M059J (cell line): Measurements from ENCODE around the gene HMGCR. TPM values are rescaled to one million over a fixed set of nuclear protein-coding genes. Genes with fewer than 3 reads are reported as not detected.

Source experiments
- DNase-seq: peaks from one replicate; pipeline ENCODE4 v3.0.0-alpha.2; 2012; ENCODE audit warnings: low read depth
- total RNA-seq: library from RNA; depleted of rRNA; stranded (reverse); fragments of >200 nt; shearing (Covaris generic); gene quantifications from 2 replicates; pipeline ENCODE4 v1.2.3, GENCODE V29; 2014; rRNA removed

The HMGCR gene
- total RNA-seq, 1 experiment from 2014 or later: 68.4 TPM

DNA sequence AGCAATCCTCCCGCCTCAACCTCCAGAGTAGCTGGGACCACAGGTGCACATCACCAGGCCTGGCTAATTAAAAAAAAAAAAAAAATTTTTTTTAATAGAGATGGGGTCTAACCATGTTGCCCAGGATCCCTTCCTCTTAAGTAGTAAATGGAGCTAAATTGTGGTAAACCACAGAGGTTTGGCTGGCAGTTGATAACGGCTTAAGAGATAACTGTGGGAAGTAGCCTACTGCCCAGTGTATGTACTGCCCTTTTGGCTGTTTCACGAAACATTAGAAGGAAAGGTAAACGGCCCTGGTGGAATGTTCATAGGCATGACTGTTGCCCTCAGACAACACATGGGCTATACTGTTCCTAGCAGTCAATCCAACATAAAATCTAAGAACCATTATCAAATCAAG is 44.4 kb downstream of the HMGCR start:
- no peak for DNase-seq

DNA sequence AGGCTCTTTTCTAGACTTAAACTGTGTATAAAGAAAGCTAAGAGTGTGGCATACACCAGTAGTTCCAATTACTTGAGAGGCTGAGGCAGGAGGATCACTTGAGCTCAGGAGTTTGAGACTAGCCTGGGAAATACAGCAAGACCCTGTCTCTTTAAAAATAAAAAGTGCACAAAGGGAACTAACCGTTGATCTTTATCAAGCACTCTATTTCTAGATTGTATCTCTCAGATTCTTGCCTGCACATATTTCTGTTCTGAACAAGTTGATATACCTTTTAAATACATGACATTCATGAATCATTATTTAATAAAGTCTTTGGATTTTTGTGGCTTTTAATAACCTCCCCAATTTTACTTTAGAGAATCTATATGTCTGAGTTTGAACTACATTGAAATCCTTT is 47.2 kb downstream of the HMGCR start:
- no peak for DNase-seq

DNA sequence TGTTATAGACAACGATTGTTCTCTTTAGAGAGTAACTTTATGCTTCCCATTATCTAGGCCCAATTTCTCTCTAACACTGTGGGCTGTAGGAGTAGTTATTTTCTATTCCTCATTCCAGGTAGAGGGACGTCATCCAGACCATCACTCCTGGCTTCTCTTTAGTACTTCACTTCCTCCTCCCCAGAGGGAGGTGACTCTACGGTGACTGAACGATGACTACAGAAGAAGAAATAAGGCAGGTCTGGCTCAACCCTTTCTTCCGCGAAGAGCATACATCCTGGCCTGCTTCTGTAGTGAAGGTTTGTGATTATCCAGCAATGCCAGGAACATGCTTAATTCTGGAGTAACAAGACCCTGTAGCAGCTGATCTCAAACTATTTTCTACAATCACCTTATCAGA is 50.8 kb downstream of the HMGCR start:
- no peak for DNase-seq

DNA sequence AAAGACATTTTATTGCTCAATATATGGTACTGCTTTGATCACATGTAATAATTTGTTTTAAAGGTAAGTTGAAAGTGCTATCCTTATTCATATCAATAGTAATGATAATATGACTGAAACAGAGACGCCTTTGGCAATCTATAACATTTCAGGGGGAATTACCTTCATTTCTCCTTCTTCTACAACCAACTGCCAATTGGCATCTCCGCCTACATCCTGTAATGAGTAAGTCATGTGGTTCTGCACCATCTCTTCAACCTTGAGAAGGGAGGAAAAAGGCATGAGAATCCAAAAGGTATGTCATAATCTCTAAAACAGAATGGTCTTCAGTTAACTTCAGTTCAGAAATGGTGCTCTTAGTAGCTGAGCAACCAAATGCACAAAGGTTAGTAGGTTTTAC is 52.4 kb downstream of the HMGCR start:
- no peak for DNase-seq

DNA sequence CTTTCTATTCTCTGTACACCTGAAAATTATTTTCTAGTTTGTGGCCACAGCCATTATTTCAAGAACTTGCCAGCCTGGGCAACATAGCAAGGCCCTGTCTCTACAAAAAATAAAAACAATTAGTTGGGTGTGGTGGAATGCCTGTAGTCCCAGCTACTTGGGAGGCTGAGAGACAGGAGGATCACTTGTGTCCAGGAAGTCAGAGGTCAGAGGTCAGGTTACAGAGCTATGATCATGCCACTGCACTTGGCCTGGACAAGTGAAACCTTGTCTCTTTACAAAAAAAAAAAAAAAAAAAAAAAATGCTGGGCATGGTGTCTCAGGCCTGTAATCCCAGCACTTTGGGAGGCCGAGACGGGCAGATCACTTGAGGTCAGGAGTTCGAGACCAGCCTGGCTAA is 58.3 kb downstream of the HMGCR start:
- peak; percentile 20 for DNase-seq

DNA sequence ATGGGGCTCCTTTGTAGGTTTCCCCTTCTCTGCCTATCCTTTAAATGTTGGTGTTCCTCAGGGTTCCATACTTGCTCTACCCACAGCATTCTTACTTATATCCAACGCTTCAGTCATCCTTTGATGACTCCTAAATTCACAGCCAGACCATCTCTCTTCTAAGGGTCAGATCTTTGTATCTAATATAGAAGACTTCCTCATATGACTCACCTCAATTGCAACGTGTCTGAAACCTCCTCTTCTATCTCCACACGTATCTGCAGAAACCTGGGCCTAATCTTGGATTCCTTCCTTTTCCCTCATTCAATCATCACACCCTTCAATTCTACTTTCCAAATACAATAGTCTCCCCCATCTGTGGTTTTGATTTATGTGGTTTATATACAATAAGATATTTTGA is 68.3 kb downstream of the HMGCR start:
- DNase-seq: no peak

Other genes with a start within 250 kb of the HMGCR start
- 0.02 TPM in 1 of 2 replicates, not detected in the other for gene ANKRD31, start 100.3 kb upstream of the HMGCR start, total RNA-seq
- 10.9 and 13.3 TPM in 2 replicates for gene CERT1, start 174.4 kb downstream of the HMGCR start, total RNA-seq
- 24.2 and 28.9 TPM in 2 replicates for gene POLK, start 174.7 kb downstream of the HMGCR start, total RNA-seq